ENCODE data around the gene TPP2.

Gene TPP2

DNA sequence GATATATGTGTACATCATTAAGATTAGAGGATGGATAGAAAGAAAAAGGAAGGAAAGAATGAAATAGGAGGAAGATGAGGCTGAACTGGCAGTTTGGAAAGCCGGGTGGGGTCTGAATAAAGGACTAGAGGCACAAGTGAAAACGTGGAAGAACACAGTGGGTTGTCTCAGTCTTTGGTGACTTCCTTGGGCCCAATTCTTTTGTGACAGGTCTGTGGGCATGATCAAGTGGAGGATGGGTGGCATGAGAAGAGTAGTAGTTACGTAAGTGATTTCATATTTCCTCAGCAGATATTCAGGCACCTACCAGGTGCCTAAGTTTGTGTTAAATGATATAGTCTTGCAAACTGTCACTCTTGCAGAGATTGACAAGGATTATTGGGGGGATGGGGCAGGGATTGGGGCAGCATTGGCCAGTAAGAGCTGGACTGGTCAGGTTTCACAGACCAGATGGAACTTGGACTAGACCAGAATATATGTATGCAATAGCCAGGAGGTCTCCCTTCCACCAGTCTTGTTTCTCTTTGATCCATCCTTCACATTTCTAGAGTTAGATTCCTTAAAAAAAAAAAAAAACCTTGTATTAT is 2.7 kb downstream of the TPP2 start:
- no peak overlapping the region for H2AFZ ChIP-seq (ENCODE audit: low read length)
- H3K18ac ChIP-seq (ENCODE audit: low read length), result no peak overlapping the region

DNA sequence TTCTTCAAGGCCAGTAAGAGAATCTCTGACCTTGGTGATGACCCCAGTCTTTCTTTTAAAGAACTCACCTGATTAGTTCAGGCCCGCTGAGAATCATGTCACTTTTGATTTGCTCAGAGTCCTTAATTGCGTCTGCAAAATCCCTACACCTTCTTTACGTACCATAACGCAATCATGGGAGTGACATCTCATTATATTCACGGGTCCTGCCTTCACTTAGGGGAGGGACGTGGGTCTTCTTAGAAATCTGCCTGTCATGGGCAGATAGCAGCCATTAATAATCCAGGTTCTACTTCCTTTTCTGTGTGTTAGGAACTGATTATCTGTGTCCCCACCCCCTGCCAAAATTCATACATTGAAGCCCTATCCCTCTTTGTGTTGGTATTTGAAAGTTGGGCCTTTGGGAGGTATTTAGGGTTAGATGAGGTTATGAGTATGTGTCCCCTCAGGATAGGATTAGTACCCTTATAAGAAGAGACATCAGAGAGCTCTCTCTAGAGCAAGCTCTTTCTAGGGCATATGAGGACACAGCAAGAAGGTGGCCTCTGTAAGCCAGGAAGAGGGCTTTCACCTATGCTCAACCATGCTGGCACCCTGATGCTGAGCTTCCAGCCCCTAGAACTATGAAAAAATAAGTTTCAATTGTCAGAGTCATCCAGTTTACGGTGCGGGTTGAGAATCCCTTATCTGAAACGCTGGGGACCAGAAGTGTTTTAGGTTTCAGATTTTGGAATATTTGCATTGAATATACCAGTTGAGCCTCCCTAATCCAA is 9.9 kb downstream of the TPP2 start:
- Histone ChIP-seq H3K27me3 (ENCODE audit: control insufficient read depth in 3 of 3, insufficient read depth in 3 of 3, low read depth in 1 of 3, low read length in 3 of 3) (no peaks in the 10 kb centered on the region), H3K79me1 (ENCODE audit: low read depth, low read length) (peaks cover 7% of the 10 kb centered on the region), H2BK120ac (ENCODE audit: low read depth, low read length) (no peak overlapping the region), H2AFZ (ENCODE audit: low read length) (no peak overlapping the region), H3K36me3 (replicated peaks in 1 of 2; ENCODE audit: control insufficient read depth in 2 of 2, insufficient read depth in 2 of 2, low read length in 2 of 2) (peaks cover 14 to 85% of the 10 kb centered on the region in 2 donors), H3K27ac (replicated peaks; ENCODE audit: low read length) (no peak overlapping the region), H2BK12ac (ENCODE audit: low read length) (no peak overlapping the region), H3K9ac (ENCODE audit: low read depth, low read length, poor library complexity) (no peak overlapping the region), H3K14ac (ENCODE audit: low read length) (no peak overlapping the region), H4K91ac (ENCODE audit: low read depth, low read length, poor library complexity) (no peak overlapping the region), H3K9me3 (replicated peaks in 1 of 2; ENCODE audit: control insufficient read depth in 2 of 2, insufficient read depth in 1 of 2, low read depth in 1 of 2, low read length in 2 of 2) (peaks cover 0 to 2% of the 10 kb centered on the region in 2 donors), H3K4ac (ENCODE audit: low read length) (no peak overlapping the region), H2BK15ac (ENCODE audit: low read length) (no peak overlapping the region), H2BK5ac (ENCODE audit: low read length) (no peak overlapping the region), H3K23ac (ENCODE audit: low read depth, low read length, poor library complexity) (no peak overlapping the region), H3K18ac (ENCODE audit: low read length) (no peak overlapping the region), H3K4me3 (ENCODE audit: low read length in 2 of 2) (no peak overlapping the region), H2AK5ac (ENCODE audit: low read depth, low read length) (no peak overlapping the region), H4K8ac (ENCODE audit: low read depth, low read length) (no peak overlapping the region), H3K4me1 (ENCODE audit: control insufficient read depth in 2 of 2, insufficient read depth in 1 of 2, low read depth in 1 of 2, low read length in 2 of 2) (no peaks in the 10 kb centered on the region), H3K4me2 (ENCODE audit: insufficient read depth, low read length, poor library complexity, severe bottlenecking) (no peak overlapping the region)
- DNase-seq (ENCODE audit: low spot score), result no peak
- no CpG with 5 or more reads among the region's 9 CpGs for WGBS, 2 donors (ENCODE audit: extremely low coverage in 2 of 2, insufficient read length in 2 of 2, insufficient replicate concordance in 1 of 2)

More for the DNA sequence above, 2.7 kb downstream of the TPP2 start:
- no peak for DNase-seq (ENCODE audit: low spot score)
- H4K91ac ChIP-seq (ENCODE audit: low read depth, low read length, poor library complexity), result no peak overlapping the region
- no CpG with 5 or more reads among the region's 3 CpGs for WGBS, 2 donors (ENCODE audit: extremely low coverage in 2 of 2, insufficient read length in 2 of 2, insufficient replicate concordance in 1 of 2)
- H3K79me1 ChIP-seq (ENCODE audit: low read depth, low read length), result peaks cover 1% of the 10 kb centered on the region
- H2BK15ac ChIP-seq (ENCODE audit: low read length), result no peak overlapping the region
- no peak overlapping the region for H3K4me2 ChIP-seq (ENCODE audit: insufficient read depth, low read length, poor library complexity, severe bottlenecking)
- no peak overlapping the region for H2BK12ac ChIP-seq (ENCODE audit: low read length)
- no peaks in the 10 kb centered on the region for H3K9me3 ChIP-seq (replicated peaks in 1 of 2; ENCODE audit: control insufficient read depth in 2 of 2, insufficient read depth in 1 of 2, low read depth in 1 of 2, low read length in 2 of 2)
- H3K36me3 ChIP-seq (replicated peaks in 1 of 2; ENCODE audit: control insufficient read depth in 2 of 2, insufficient read depth in 2 of 2, low read length in 2 of 2), result peaks cover 0 to 28% of the 10 kb centered on the region in 2 donors
- H2BK120ac ChIP-seq (ENCODE audit: low read depth, low read length), result no peak overlapping the region
- no peak overlapping the region for H3K4me3 ChIP-seq (ENCODE audit: low read length in 2 of 2)
- no peak overlapping the region for H3K23ac ChIP-seq (ENCODE audit: low read depth, low read length, poor library complexity)
- no peak overlapping the region for H3K27ac ChIP-seq (replicated peaks; ENCODE audit: low read length)
- H4K8ac ChIP-seq (ENCODE audit: low read depth, low read length), result no peak overlapping the region
- H2BK5ac ChIP-seq (ENCODE audit: low read length), result no peak overlapping the region
- H2AK5ac ChIP-seq (ENCODE audit: low read depth, low read length), result no peak overlapping the region
- no peaks in the 10 kb centered on the region for H3K27me3 ChIP-seq (ENCODE audit: control insufficient read depth in 3 of 3, insufficient read depth in 3 of 3, low read depth in 1 of 3, low read length in 3 of 3)
- no peak overlapping the region for H3K4ac ChIP-seq (ENCODE audit: low read length)
- H3K14ac ChIP-seq (ENCODE audit: low read length), result no peak overlapping the region
- H3K4me1 ChIP-seq (ENCODE audit: control insufficient read depth in 2 of 2, insufficient read depth in 1 of 2, low read depth in 1 of 2, low read length in 2 of 2), result peaks cover 5 to 14% of the 10 kb centered on the region in 2 donors
- no peak overlapping the region for H3K9ac ChIP-seq (ENCODE audit: low read depth, low read length, poor library complexity)

DNA sequence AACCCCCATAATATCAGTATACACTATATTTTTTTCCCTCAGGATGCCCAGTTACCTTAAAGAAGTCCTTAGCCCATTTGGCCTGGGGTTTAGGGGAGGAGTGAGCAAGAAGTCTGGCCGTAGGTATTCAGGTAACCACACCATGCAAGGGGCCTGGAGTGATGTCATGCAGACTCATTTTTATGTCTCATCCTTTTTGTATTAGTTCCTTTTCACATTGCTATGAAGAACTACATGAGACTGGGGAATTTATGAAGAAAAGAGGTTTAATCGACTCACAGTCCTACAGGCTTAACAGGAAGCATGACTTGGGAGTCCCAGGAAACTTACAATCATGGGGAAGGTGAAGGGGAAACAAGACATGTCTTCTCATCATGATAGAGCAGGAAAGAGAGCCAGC is 12.2 kb downstream of the TPP2 start:
- Histone ChIP-seq H2AK5ac (ENCODE audit: low read depth, low read length) (no peak overlapping the region), H3K9me3 (replicated peaks in 1 of 2; ENCODE audit: control insufficient read depth in 2 of 2, insufficient read depth in 1 of 2, low read depth in 1 of 2, low read length in 2 of 2) (peaks cover 0 to 2% of the 10 kb centered on the region in 2 donors), H3K36me3 (replicated peaks in 1 of 2; ENCODE audit: control insufficient read depth in 2 of 2, insufficient read depth in 2 of 2, low read length in 2 of 2) (peaks cover 14 to 98% of the 10 kb centered on the region in 2 donors), H3K27ac (replicated peaks; ENCODE audit: low read length) (no peak overlapping the region), H3K4me3 (ENCODE audit: low read length in 2 of 2) (no peak overlapping the region), H2BK5ac (ENCODE audit: low read length) (no peak overlapping the region), H3K23ac (ENCODE audit: low read depth, low read length, poor library complexity) (no peak overlapping the region), H3K4me1 (ENCODE audit: control insufficient read depth in 2 of 2, insufficient read depth in 1 of 2, low read depth in 1 of 2, low read length in 2 of 2) (no peaks in the 10 kb centered on the region), H3K79me1 (ENCODE audit: low read depth, low read length) (peaks cover 7% of the 10 kb centered on the region), H4K8ac (ENCODE audit: low read depth, low read length) (no peak overlapping the region), H3K9ac (ENCODE audit: low read depth, low read length, poor library complexity) (no peak overlapping the region), H3K18ac (ENCODE audit: low read length) (no peak overlapping the region), H2AFZ (ENCODE audit: low read length) (no peak overlapping the region), H2BK12ac (ENCODE audit: low read length) (no peak overlapping the region), H2BK15ac (ENCODE audit: low read length) (no peak overlapping the region), H3K4ac (ENCODE audit: low read length) (no peak overlapping the region), H3K27me3 (ENCODE audit: control insufficient read depth in 3 of 3, insufficient read depth in 3 of 3, low read depth in 1 of 3, low read length in 3 of 3) (no peaks in the 10 kb centered on the region), H4K91ac (ENCODE audit: low read depth, low read length, poor library complexity) (no peak overlapping the region), H3K4me2 (ENCODE audit: insufficient read depth, low read length, poor library complexity, severe bottlenecking) (no peak overlapping the region), H2BK120ac (ENCODE audit: low read depth, low read length) (no peak overlapping the region), H3K14ac (ENCODE audit: low read length) (no peak overlapping the region)
- no peak for DNase-seq (ENCODE audit: low spot score)
- WGBS, 2 donors (ENCODE audit: extremely low coverage in 2 of 2, insufficient read length in 2 of 2, insufficient replicate concordance in 1 of 2), result no CpG with 5 or more reads among the region's 2 CpGs

DNA sequence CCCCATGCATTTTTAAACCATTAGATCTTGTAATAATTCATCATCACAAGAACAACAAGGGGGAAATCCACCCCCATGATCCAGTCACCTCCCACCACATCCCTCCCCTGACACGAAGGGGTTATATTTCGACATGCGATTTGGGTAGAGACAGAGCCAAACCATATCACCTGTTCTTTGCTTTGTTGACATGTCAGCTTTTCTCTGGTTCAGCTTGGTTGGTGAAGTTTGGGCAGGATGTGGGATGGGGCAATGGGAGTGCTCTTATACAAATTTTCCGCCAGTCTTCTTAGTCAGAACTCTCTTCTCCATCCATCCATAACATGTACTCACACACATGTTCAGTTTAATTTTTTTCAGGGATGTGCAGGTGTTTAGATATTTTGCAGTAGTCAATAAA is 12.9 kb downstream of the TPP2 start:
- Histone ChIP-seq H2AFZ (ENCODE audit: low read length) (no peak overlapping the region), H2BK12ac (ENCODE audit: low read length) (no peak overlapping the region), H3K9ac (ENCODE audit: low read depth, low read length, poor library complexity) (no peak overlapping the region), H3K4me2 (ENCODE audit: insufficient read depth, low read length, poor library complexity, severe bottlenecking) (no peak overlapping the region), H3K27ac (replicated peaks; ENCODE audit: low read length) (no peak overlapping the region), H4K91ac (ENCODE audit: low read depth, low read length, poor library complexity) (no peak overlapping the region), H3K79me1 (ENCODE audit: low read depth, low read length) (peaks cover 7% of the 10 kb centered on the region), H3K23ac (ENCODE audit: low read depth, low read length, poor library complexity) (no peak overlapping the region), H2BK5ac (ENCODE audit: low read length) (no peak overlapping the region), H3K14ac (ENCODE audit: low read length) (no peak overlapping the region), H2BK120ac (ENCODE audit: low read depth, low read length) (no peak overlapping the region), H3K27me3 (ENCODE audit: control insufficient read depth in 3 of 3, insufficient read depth in 3 of 3, low read depth in 1 of 3, low read length in 3 of 3) (no peaks in the 10 kb centered on the region), H2AK5ac (ENCODE audit: low read depth, low read length) (no peak overlapping the region), H3K9me3 (replicated peaks in 1 of 2; ENCODE audit: control insufficient read depth in 2 of 2, insufficient read depth in 1 of 2, low read depth in 1 of 2, low read length in 2 of 2) (peaks cover 0 to 2% of the 10 kb centered on the region in 2 donors), H3K4me3 (ENCODE audit: low read length in 2 of 2) (no peak overlapping the region), H2BK15ac (ENCODE audit: low read length) (no peak overlapping the region), H3K4ac (ENCODE audit: low read length) (no peak overlapping the region), H3K4me1 (ENCODE audit: control insufficient read depth in 2 of 2, insufficient read depth in 1 of 2, low read depth in 1 of 2, low read length in 2 of 2) (no peaks in the 10 kb centered on the region), H4K8ac (ENCODE audit: low read depth, low read length) (no peak overlapping the region), H3K36me3 (replicated peaks in 1 of 2; ENCODE audit: control insufficient read depth in 2 of 2, insufficient read depth in 2 of 2, low read length in 2 of 2) (peaks cover 14 to 98% of the 10 kb centered on the region in 2 donors), H3K18ac (ENCODE audit: low read length) (no peak overlapping the region)
- WGBS, 2 donors (ENCODE audit: extremely low coverage in 2 of 2, insufficient read length in 2 of 2, insufficient replicate concordance in 1 of 2), result no CpG with 5 or more reads among the region's 4 CpGs
- no peak for DNase-seq (ENCODE audit: low spot score)

Measured in neuronal stem cell (in vitro differentiated cells).